AG09319 (cell line): ENCODE data around the gene DNASE1L1.

Source experiments
- DNase-seq: peaks from one replicate; pipeline ENCODE4 v3.0.0-alpha.2; 2010; ENCODE audit warnings: low read depth; ENCODE audit errors: extremely low read depth
- TF ChIP-seq, protein P1 (sequence below): IDR thresholded peaks from 2 replicates; pipeline ENCODE4 v1.5.1; 2011; ENCODE audit warnings: low read depth, mild to moderate bottlenecking, inconsistent platforms, low read length, moderate library complexity

Gene DNASE1L1

GRCh38 chrX:154435171-154435733 is 26.2 kb upstream of the DNASE1L1 start:
- TF ChIP-seq, protein P1, sequence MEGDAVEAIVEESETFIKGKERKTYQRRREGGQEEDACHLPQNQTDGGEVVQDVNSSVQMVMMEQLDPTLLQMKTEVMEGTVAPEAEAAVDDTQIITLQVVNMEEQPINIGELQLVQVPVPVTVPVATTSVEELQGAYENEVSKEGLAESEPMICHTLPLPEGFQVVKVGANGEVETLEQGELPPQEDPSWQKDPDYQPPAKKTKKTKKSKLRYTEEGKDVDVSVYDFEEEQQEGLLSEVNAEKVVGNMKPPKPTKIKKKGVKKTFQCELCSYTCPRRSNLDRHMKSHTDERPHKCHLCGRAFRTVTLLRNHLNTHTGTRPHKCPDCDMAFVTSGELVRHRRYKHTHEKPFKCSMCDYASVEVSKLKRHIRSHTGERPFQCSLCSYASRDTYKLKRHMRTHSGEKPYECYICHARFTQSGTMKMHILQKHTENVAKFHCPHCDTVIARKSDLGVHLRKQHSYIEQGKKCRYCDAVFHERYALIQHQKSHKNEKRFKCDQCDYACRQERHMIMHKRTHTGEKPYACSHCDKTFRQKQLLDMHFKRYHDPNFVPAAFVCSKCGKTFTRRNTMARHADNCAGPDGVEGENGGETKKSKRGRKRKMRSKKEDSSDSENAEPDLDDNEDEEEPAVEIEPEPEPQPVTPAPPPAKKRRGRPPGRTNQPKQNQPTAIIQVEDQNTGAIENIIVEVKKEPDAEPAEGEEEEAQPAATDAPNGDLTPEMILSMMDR: no peak
- DNase-seq: no peak

DNA sequence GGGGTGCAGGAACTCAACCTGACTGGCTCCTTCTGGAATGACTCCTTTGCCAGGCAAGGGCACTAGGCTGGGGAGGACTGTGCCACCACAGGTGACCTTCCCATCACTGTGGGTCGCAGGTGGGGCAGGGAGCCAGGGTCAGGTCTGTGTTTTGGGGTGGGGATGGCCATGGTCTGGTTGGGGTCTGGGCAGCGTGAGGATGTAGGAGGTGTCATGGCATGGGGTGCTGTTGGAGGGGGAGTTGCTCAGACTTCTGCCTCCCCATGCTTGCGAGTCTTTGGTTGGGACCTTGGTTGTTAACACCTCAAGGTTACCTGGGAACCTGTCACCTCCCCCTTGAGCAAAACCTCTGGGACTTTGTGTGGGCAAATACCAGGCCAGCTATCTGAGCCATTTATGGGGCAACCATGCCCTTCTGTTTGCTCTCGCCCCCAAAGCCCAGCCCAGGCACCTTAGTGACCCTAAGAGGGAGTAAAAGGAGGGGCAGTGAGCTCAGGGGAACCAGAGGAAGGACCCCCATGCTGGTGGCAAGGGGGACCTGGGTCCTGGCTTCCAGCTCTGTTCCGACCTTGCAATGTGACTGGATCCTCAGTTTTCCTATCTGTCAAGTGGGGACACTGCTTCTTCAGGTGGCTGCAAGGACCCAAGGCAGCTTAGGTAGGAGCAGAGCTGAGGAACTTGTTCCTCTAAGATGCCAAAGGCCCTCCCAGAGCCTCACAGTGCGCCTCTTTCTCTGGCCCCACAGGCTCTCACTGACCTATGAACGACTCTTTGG is 25.5 kb upstream of the DNASE1L1 start:
- DNase-seq: no peak
- TF ChIP-seq, protein P1: no peak

GRCh38 chrX:154433605-154434004 is 24.6 kb upstream of the DNASE1L1 start:
- no peak for DNase-seq

DNA sequence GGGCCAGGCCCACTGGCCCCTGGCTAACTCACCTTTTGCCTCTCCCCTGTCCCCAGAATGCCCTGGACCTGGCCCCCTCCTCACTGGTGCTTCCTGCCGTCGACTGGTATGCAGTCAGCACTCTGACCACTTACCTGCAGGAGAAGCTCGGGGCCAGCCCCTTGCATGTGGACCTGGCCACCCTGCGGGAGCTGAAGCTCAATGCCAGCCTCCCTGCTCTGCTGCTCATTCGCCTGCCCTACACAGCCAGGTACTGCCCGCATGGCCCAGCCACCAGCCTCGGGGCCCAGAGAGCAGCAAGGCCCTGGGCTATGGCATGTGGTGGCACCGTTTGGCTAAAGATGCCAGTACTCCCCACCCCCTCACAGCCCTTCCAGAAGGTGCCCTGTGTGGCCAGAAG is 23.2 kb upstream of the DNASE1L1 start:
- no peak for DNase-seq

More at GRCh38 chrX:154433605-154434004, 24.6 kb upstream of the DNASE1L1 start:
- TF ChIP-seq, protein P1: no peak

GRCh38 chrX:154431341-154431740 is 22.3 kb upstream of the DNASE1L1 start:
- TF ChIP-seq, protein P1: no peak
- DNase-seq: no peak

More for the DNA sequence above, 23.2 kb upstream of the DNASE1L1 start:
- TF ChIP-seq, protein P1: no peak

GRCh38 chrX:154430916-154431315 is 21.9 kb upstream of the DNASE1L1 start:
- DNase-seq: no peak
- TF ChIP-seq, protein P1: no peak

DNA sequence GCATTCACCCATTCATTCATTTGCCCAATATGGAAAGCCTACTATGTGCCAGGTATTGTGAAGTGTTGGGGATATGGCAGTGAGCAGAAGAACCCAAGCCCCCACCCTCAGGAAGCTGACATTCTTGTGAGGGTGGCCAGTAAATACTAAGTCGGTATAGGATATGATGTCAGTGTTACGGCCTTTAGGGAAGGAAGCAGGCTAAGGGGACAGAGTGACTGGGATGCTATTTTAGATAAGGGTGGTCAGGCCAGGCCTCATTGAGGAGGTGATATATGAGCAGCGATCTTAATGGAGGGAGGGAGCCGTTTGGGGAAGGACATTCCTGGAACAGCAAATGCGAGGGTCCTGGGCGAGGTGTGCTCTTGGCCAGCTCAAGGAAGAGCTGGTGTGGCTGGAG is 21.4 kb upstream of the DNASE1L1 start:
- no peak for DNase-seq
- TF ChIP-seq, protein P1: no peak
